DOHH2 (cell line): ENCODE data around the gene SHISA5.
A peak's percentile ranks its signal among the peaks of the same experiment; 100 is the strongest.

Source experiments
- H3F3A ChIP-seq: fragments of 200-600 bp; sonication (generic), shearing (Covaris generic); 2 replicates; pipeline ENCODE4 v1.6.0; 2016; ENCODE audit warnings: antibody characterized with exemption, mild to moderate bottlenecking; ENCODE audit not compliant: control insufficient read depth, insufficient read depth
- H3K27ac ChIP-seq: fragments of 200-600 bp; sonication (generic); 2 replicates; pipeline ENCODE4 v1.5.1; 2014; ENCODE audit warnings: low read depth, mild to moderate bottlenecking, low read length, moderate library complexity
- H3K27me3 ChIP-seq: fragments of 200-600 bp; sonication (generic); 2 replicates; pipeline ENCODE4 v1.6.1; 2014; ENCODE audit warnings: mild to moderate bottlenecking, low read length, mixed read lengths; ENCODE audit not compliant: control insufficient read depth
- H3K36me3 ChIP-seq: fragments of 200-600 bp; sonication (generic); 2 replicates; pipeline ENCODE4 v1.6.1; 2014; ENCODE audit warnings: mild to moderate bottlenecking, low read length, moderate library complexity, mixed read lengths; ENCODE audit not compliant: control insufficient read depth
- H3K4me1 ChIP-seq: fragments of 200-600 bp; sonication (generic); 2 replicates; pipeline ENCODE4 v1.6.1; 2014; ENCODE audit warnings: mild to moderate bottlenecking, low read length, mixed read lengths; ENCODE audit not compliant: control insufficient read depth
- H3K4me2 ChIP-seq: fragments of 200-600 bp; sonication (generic); 2 replicates; pipeline ENCODE4 v1.6.0; 2014; ENCODE audit warnings: mild to moderate bottlenecking, low read length, moderate library complexity
- H3K4me3 ChIP-seq: fragments of 200-600 bp; sonication (generic); 2 replicates; pipeline ENCODE4 v1.5.1; 2014; ENCODE audit warnings: mild to moderate bottlenecking, low read length, mixed read lengths
- H3K79me2 ChIP-seq: fragments of 200-600 bp; sonication (generic); 2 replicates; pipeline ENCODE4 v1.6.1; 2014; ENCODE audit warnings: mild to moderate bottlenecking, low read length, mixed read lengths; ENCODE audit not compliant: control insufficient read depth
- H3K9me2 ChIP-seq: fragments of 200-600 bp; sonication (generic); replicated peaks from 2 replicates; pipeline ENCODE4 v1.6.1; 2014; ENCODE audit warnings: mild to moderate bottlenecking, low read length, mixed read lengths; ENCODE audit not compliant: control insufficient read depth
- H3K9me3 ChIP-seq: fragments of 200-600 bp; sonication (generic); 2 replicates; pipeline ENCODE4 v1.6.1; 2014; ENCODE audit warnings: antibody characterized with exemption, low read length, mixed read lengths; ENCODE audit not compliant: control insufficient read depth, insufficient read depth
- H4K20me1 ChIP-seq: fragments of 200-600 bp; sonication (generic); 2 replicates; pipeline ENCODE4 v1.6.0; 2014; ENCODE audit warnings: low read depth, mild to moderate bottlenecking, antibody characterized with exemption, low read length, moderate library complexity; ENCODE audit not compliant: control insufficient read depth, insufficient read depth
- CTCF ChIP-seq: fragments of 200-600 bp; sonication (generic); IDR thresholded peaks from one replicate; pipeline ENCODE4 v1.5.1; 2014; ENCODE audit warnings: antibody characterized with exemption, mild to moderate bottlenecking, low read depth, low read length; ENCODE audit not compliant: poor library complexity, severe bottlenecking
- EZH2phosphoT487 ChIP-seq: fragments of 200-600 bp; sonication (generic); IDR thresholded peaks from 2 replicates; pipeline ENCODE4 v1.6.1; 2017; ENCODE audit warnings: borderline replicate concordance, mild to moderate bottlenecking, antibody characterized with exemption, low read length, moderate library complexity, mixed read lengths

SHISA5 gene

GRCh38 chr3:48468329-48468731 lies 35.6 kb downstream of the SHISA5 start:
- TF ChIP-seq CTCF (no peak), EZH2phosphoT487 (no peak)
- Histone ChIP-seq H4K20me1 (no peaks in the 10 kb centered on the region), H3K9me3 (no peaks in the 10 kb centered on the region), H3K79me2 (peaks cover 71% of the 10 kb centered on the region), H3K9me2 (no peaks in the 10 kb centered on the region), H3K4me1 (peaks cover 70% of the 10 kb centered on the region), H3K4me2 (peak overlapping the region; percentile 97), H3F3A (peaks cover 3% of the 10 kb centered on the region; the same call in 1 of the 2 replicates), H3K27ac (0 out of 2 replicates have a peak overlapping the region, but pooled peaks have one; percentile 76), H3K27me3 (no peaks in the 10 kb centered on the region), H3K36me3 (peaks cover 67% of the 10 kb centered on the region), H3K4me3 (peak overlapping the region; percentile 96)

DNA sequence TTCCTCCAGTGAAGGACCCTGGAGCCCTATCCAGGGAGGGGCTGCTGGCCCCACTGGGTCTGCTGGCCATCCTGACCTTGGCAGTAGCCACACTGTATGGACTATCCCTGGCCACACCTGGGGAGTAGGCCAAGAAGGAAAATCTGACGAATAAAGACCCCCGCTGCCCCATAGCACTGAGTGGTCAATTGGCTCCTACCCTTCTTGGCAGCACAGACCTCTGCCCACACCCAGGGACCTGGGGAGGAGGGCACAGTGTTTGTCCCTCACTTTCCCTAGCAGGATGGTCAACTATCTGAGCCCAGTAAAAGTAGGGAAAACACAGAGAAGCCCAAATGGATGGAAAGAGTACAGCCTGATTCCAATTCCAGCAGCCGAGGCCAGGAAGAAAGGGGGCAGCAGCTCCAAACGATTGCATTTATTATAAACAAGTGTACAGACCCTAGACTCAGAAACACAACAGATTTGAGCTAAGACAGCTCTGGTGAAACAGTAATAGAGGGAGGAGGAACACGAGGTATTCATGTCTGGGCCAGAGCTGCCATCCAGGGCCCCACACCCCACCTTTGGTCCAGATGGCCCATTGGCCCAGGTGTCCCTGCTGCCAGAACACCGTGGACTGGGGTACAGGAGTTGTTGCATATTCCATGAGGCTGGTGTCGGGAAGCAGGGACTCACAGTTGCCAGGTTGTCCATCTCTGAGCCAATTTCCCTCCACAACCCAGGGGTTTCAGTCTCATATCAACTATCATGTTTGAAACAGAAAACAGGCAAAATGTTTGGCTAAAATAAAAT lies 36.3 kb downstream of the SHISA5 start:
- H3K4me2 ChIP-seq, result peak overlapping the region; percentile 97
- peaks cover 67% of the 10 kb centered on the region for H3K4me1 ChIP-seq
- H3F3A ChIP-seq, result peaks cover 3% of the 10 kb centered on the region; the same call in 1 of the 2 replicates
- no peaks in the 10 kb centered on the region for H3K9me3 ChIP-seq
- H3K4me3 ChIP-seq, result peak overlapping the region; percentile 96
- TF ChIP-seq CTCF (no peak), EZH2phosphoT487 (no peak)
- H3K27me3 ChIP-seq, result no peaks in the 10 kb centered on the region
- no peaks in the 10 kb centered on the region for H3K9me2 ChIP-seq
- H4K20me1 ChIP-seq, result no peaks in the 10 kb centered on the region
- H3K27ac ChIP-seq, result peak overlapping the region; percentile 76; the same call in 1 of the 2 replicates
- peaks cover 69% of the 10 kb centered on the region for H3K36me3 ChIP-seq
- H3K79me2 ChIP-seq, result peaks cover 69% of the 10 kb centered on the region

- Histone ChIP-seq H3K79me2 (peaks cover 63% of the 10 kb centered on the region), H3K27ac (peak overlapping the region; percentile 76), H3K36me3 (peaks cover 67% of the 10 kb centered on the region)
These were observed 36.9 kb downstream of the SHISA5 start for GRCh38 chr3:48467110-48467454.

More at GRCh38 chr3:48467110-48467454, 36.9 kb downstream of the SHISA5 start:
- TF ChIP-seq EZH2phosphoT487 (no peak), CTCF (no peak)
- peak overlapping the region; percentile 97 for H3K4me2 ChIP-seq
- H3K4me1 ChIP-seq, result peaks cover 66% of the 10 kb centered on the region
- peaks cover 3% of the 10 kb centered on the region; the same call in 1 of the 2 replicates for H3F3A ChIP-seq
- H3K9me2 ChIP-seq, result no peaks in the 10 kb centered on the region
- no peaks in the 10 kb centered on the region for H4K20me1 ChIP-seq
- no peaks in the 10 kb centered on the region for H3K27me3 ChIP-seq
- H3K4me3 ChIP-seq, result peak overlapping the region; percentile 96
- no peaks in the 10 kb centered on the region for H3K9me3 ChIP-seq
